Motor neuron (in vitro differentiated cells): ENCODE results near the gene DCBLD1. TPM values are rescaled to one million over a fixed set of nuclear protein-coding genes. Genes with fewer than 3 reads are reported as not detected.

Experiments
- ATAC-seq, 8 experiments: fragments of 200-7000 bp; cut with Tn5 transposase; replicated peaks in 6 of 8; 2 replicates each; pipeline ENCODE4 v1.8.0; 2021; ENCODE audit warnings: mild to moderate bottlenecking in 8 of 8, moderate library complexity in 8 of 8
- H3K27ac ChIP-seq, 2 donors: fragments of 250-450 bp; sonication (Bioruptor Pico); 2 replicates each; pipeline ENCODE4 v1.9.0; 2021; ENCODE audit warnings: antibody characterized with exemption in 2 of 2, mild to moderate bottlenecking in 2 of 2, moderate library complexity in 1 of 2
- H3K4me1 ChIP-seq, 2 donors: fragments of 250-450 bp; sonication (Bioruptor Pico); replicated peaks in 1 of 2; 2 replicates each; pipeline ENCODE4 v1.6.1; 2021; ENCODE audit warnings: antibody characterized with exemption in 2 of 2, mild to moderate bottlenecking in 2 of 2, moderate library complexity in 1 of 2
- H3K4me3 ChIP-seq, 5 donors: fragments of 250-450 bp; sonication (Bioruptor Pico); 2 replicates each; pipeline ENCODE4 v1.9.0; 2021; ENCODE audit warnings: antibody characterized with exemption in 5 of 5, mild to moderate bottlenecking in 5 of 5, moderate library complexity in 4 of 5
- WGBS, 10 experiments: fragments of 450-650 bp; shearing (Covaris generic); methylation state at CpG; one replicate each; pipeline ENCODE4 v1.0.0; 2022; 5-methylcytosine and 5-hydroxymethylcytosine counted together
- in situ Hi-C, 9 experiments: fragments of 400-800 bp; cut with MboI; loops; one replicate each; pipeline ENCODE4 v1.15.0; 2021; ENCODE audit warnings: low sequenced_read_pairs in 9 of 9, low pct_unique_long_range_greater_than_20kb in 2 of 9; ENCODE audit not compliant: unreplicated experiment in 9 of 9
- total RNA-seq, 8 experiments: library from RNA; unstranded; fragments of 300-600 nt; gene quantifications; 2 replicates each; pipeline versions ENCODE4 v1.2.3 to v1.2.4, GENCODE V29; 2022

The DCBLD1 gene
- total RNA-seq, 8 experiments from 2014 or later, result 1.4 to 12.8 (median 7.5) TPM

GRCh38 chr6:117546674-117547073, 64.2 kb downstream of the DCBLD1 start:
- 75 to 100% (median 89%) methylated on average over 1 to 5 of the region's 5 CpGs; no CpG with 5 or more reads in 2 of the 10 experiments for WGBS, 10 experiments
- in situ Hi-C loops, result no loop called here
- no peaks in the 10 kb centered on the region for H3K4me1 ChIP-seq
- no peak overlapping the region for H3K4me3 ChIP-seq
- no peak overlapping the region for H3K27ac ChIP-seq
- ATAC-seq, result no peak

- in situ Hi-C loops, result no loop called here
- H3K27ac ChIP-seq, result no peak overlapping the region
These were observed 65.5 kb downstream of the DCBLD1 start for GRCh38 chr6:117547688-117548621.

GRCh38 chr6:117548797-117549301, 66.4 kb downstream of the DCBLD1 start:
- H3K27ac ChIP-seq, result no peak overlapping the region
- H3K4me1 ChIP-seq, result no peaks in the 10 kb centered on the region
- 80 to 100% (median 89%) methylated on average over 1 to 8 of the region's 8 CpGs; no CpG with 5 or more reads in 1 of the 10 experiments for WGBS, 10 experiments
- H3K4me3 ChIP-seq, result no peak overlapping the region
- ATAC-seq, result no peak
- in situ Hi-C loops, result no loop called here

More at GRCh38 chr6:117547688-117548621, 65.5 kb downstream of the DCBLD1 start:
- no peaks in the 10 kb centered on the region for H3K4me1 ChIP-seq
- 29 to 46% (median 40%) methylated on average over 1 to 36 of the region's 64 CpGs; no CpG with 5 or more reads in 6 of the 10 experiments for WGBS, 10 experiments
- no peak overlapping the region for H3K4me3 ChIP-seq
- peak in 6 of 8 experiments; percentile 16 to 89 (median 48) for ATAC-seq

- H3K4me1 ChIP-seq, result no peaks in the 10 kb centered on the region
- in situ Hi-C loops, result loop anchor here in 3 of 9 experiments (10.0 to 25.0 kb wide), 4 partner anchors 87 to 212 kb away; partner anchors contain the start of gene ROS1 (in 1 of the 3)
- no peak overlapping the region for H3K27ac ChIP-seq
- 71 to 100% (median 94%) methylated on average over 1 to 4 of the region's 4 CpGs; no CpG with 5 or more reads in 3 of the 10 experiments for WGBS, 10 experiments
- no peak overlapping the region for H3K4me3 ChIP-seq
- no peak for ATAC-seq
These were observed 67.1 kb downstream of the DCBLD1 start for GRCh38 chr6:117549611-117550010.

- in situ Hi-C loops, result loop anchor here in 3 of 9 experiments (10.0 to 25.0 kb wide), 4 partner anchors 88 to 213 kb away; partner anchors contain the start of gene ROS1 (in 1 of the 3)
- no peaks in the 10 kb centered on the region for H3K4me1 ChIP-seq
- 90 to 100% (median 94%) methylated on average over 1 to 3 of the region's 3 CpGs; no CpG with 5 or more reads in 1 of the 10 experiments for WGBS, 10 experiments
- no peak for ATAC-seq
- H3K4me3 ChIP-seq, result no peak overlapping the region
- H3K27ac ChIP-seq, result no peak overlapping the region
These were observed 67.7 kb downstream of the DCBLD1 start for GRCh38 chr6:117550078-117550600.

GRCh38 chr6:117550618-117551242, 68.3 kb downstream of the DCBLD1 start:
- Histone ChIP-seq H3K4me1 (no peaks in the 10 kb centered on the region), H3K4me3 (no peak overlapping the region), H3K27ac (no peak overlapping the region)
- ATAC-seq, result no peak
- WGBS, 10 experiments, result 59 to 100% (median 91%) methylated on average over 1 to 2 of the region's 2 CpGs; no CpG with 5 or more reads in 4 of the 10 experiments
- in situ Hi-C loops, result loop anchor here in 3 of 9 experiments (10.0 to 25.0 kb wide), 4 partner anchors 88 to 213 kb away; partner anchors contain the start of gene ROS1 (in 1 of the 3)

- H3K4me1 ChIP-seq, result no peaks in the 10 kb centered on the region
- ATAC-seq, result no peak
- no peak overlapping the region for H3K4me3 ChIP-seq
- H3K27ac ChIP-seq, result no peak overlapping the region
- in situ Hi-C loops, result loop anchor here in 3 of 9 experiments (10.0 to 25.0 kb wide), 4 partner anchors 90 to 215 kb away; partner anchors contain the start of gene ROS1 (in 1 of the 3)
- WGBS, 10 experiments, result 76 to 100% (median 92%) methylated on average over 1 to 2 of the region's 2 CpGs; no CpG with 5 or more reads in 1 of the 10 experiments
These were observed 70.1 kb downstream of the DCBLD1 start for GRCh38 chr6:117552618-117553017.

- WGBS, 10 experiments, result 38 to 75% (median 62%) methylated on average over 2 to 3 of the region's 3 CpGs; no CpG with 5 or more reads in 1 of the 10 experiments
- H3K27ac ChIP-seq, result no peak overlapping the region
- in situ Hi-C loops, result loop anchor here in 3 of 9 experiments (10.0 to 25.0 kb wide), 4 partner anchors 91 to 216 kb away; partner anchors contain the start of gene ROS1 (in 1 of the 3)
- no peaks in the 10 kb centered on the region for H3K4me1 ChIP-seq
- ATAC-seq, result no peak
- H3K4me3 ChIP-seq, result no peak overlapping the region
These were observed 70.7 kb downstream of the DCBLD1 start for GRCh38 chr6:117553142-117553541.

- in situ Hi-C loops, result loop anchor here in 3 of 9 experiments (10.0 to 25.0 kb wide), 4 partner anchors 93 to 218 kb away; partner anchors contain the start of gene ROS1 (in 1 of the 3)
- ATAC-seq, result no peak
- Histone ChIP-seq H3K27ac (no peak overlapping the region), H3K4me1 (no peaks in the 10 kb centered on the region), H3K4me3 (no peak overlapping the region)
- 0 to 67% (median 30%) methylated on average over 1 to 3 of the region's 3 CpGs; no CpG with 5 or more reads in 1 of the 10 experiments for WGBS, 10 experiments
These were observed 72.9 kb downstream of the DCBLD1 start for GRCh38 chr6:117555262-117555849.

DNA sequence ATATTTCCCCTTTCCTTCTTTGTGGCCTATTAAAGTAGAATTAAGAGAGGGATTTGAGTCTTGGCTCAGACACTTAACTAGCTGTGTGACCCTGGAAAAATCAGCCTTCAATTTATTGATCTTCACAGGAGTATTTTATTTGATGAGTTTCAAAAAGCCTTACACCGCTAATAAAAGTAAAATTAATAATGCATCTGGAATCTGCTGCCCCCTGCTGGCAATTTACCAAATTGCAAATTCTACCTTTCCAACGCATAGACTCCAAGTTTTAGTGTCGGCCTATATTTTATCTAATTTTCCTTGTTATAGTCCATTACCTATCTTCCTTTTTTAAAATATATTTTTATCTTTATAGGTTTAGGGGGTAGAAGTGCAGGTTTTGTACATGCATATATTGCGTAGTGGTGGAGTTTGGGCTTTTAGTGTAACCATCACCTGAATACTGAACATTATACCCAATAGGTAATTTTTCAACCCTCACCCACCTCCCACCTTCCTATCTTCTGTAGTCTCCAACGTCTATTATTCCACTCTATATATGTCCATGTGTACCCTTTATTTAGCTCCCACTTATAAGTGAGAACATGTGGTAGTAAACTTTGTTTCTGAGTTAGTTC, 73.5 kb downstream of the DCBLD1 start:
- H3K27ac ChIP-seq, result no peak overlapping the region
- WGBS, 10 experiments, result 0 to 43% (median 25%) methylated on average over 2 to 5 of the region's 5 CpGs
- no peaks in the 10 kb centered on the region for H3K4me1 ChIP-seq
- no peak overlapping the region for H3K4me3 ChIP-seq
- in situ Hi-C loops, result loop anchor here in 3 of 9 experiments (10.0 to 25.0 kb wide), 4 partner anchors 94 to 219 kb away; partner anchors contain the start of gene ROS1 (in 1 of the 3)
- ATAC-seq, result peak in 1 of 8 experiments; percentile 22

- Histone ChIP-seq H3K4me3 (no peak overlapping the region), H3K4me1 (no peaks in the 10 kb centered on the region), H3K27ac (no peak overlapping the region)
- in situ Hi-C loops, result loop anchor here in 3 of 9 experiments (10.0 to 25.0 kb wide), 4 partner anchors 96 to 221 kb away; partner anchors contain the start of gene ROS1 (in 1 of the 3)
- no peak for ATAC-seq
- WGBS, 10 experiments, result 83 to 100% (median 100%) methylated on average over 1 to 2 of the region's 3 CpGs
These were observed 75.5 kb downstream of the DCBLD1 start for GRCh38 chr6:117557951-117558350.
